RWPE2 (cell line): ENCODE results near the gene ZNF396.

ENCODE experiments used
- ATAC-seq: fragments of 200-7000 bp; cut with Tn5 transposase; 3 replicates; pipeline ENCODE4 v1.9.1; 2021; ENCODE audit warnings: low read depth
- DNase-seq: peaks from one replicate; pipeline ENCODE4 v3.0.0-alpha.2; 2020; ENCODE audit warnings: low spot score
- H3K27ac ChIP-seq: fragments of 450-650 bp; 2 replicates; pipeline ENCODE4 v1.5.1; 2017; ENCODE audit warnings: mild to moderate bottlenecking; ENCODE audit not compliant: poor library complexity, severe bottlenecking
- H3K27me3 ChIP-seq: fragments of 250-450 bp; sonication (Bioruptor Pico); 2 replicates; pipeline ENCODE4 v1.5.1; 2021; ENCODE audit warnings: mild to moderate bottlenecking, moderate library complexity; ENCODE audit not compliant: insufficient read depth, poor library complexity, severe bottlenecking
- H3K36me3 ChIP-seq: fragments of 250-450 bp; sonication (Bioruptor Pico); 2 replicates; pipeline ENCODE4 v1.5.1; 2020; ENCODE audit warnings: low read depth, mild to moderate bottlenecking, moderate library complexity
- H3K4me1 ChIP-seq: fragments of 250-450 bp; sonication (Bioruptor Pico); 2 replicates; pipeline ENCODE4 v1.5.1; 2021; ENCODE audit warnings: mild to moderate bottlenecking, moderate library complexity; ENCODE audit not compliant: insufficient read depth, poor library complexity, severe bottlenecking
- H3K4me3 ChIP-seq: fragments of 250-450 bp; sonication (Bioruptor Pico); 2 replicates; pipeline ENCODE4 v1.5.1; 2021; ENCODE audit warnings: mild to moderate bottlenecking, moderate library complexity; ENCODE audit not compliant: severe bottlenecking
- H3K9me3 ChIP-seq: fragments of 250-450 bp; sonication (Bioruptor Pico); 2 replicates; pipeline ENCODE4 v1.5.1; 2021; ENCODE audit warnings: mild to moderate bottlenecking, moderate library complexity; ENCODE audit not compliant: severe bottlenecking
- CTCF ChIP-seq: fragments of 450-650 bp; IDR thresholded peaks from one replicate; pipeline ENCODE4 v1.5.1; 2017; ENCODE audit warnings: mild to moderate bottlenecking, moderate library complexity; ENCODE audit not compliant: poor library complexity, severe bottlenecking

Gene ZNF396

GRCh38 chr18:35386600-35387100 is 9.5 kb upstream of the ZNF396 start:
- Histone ChIP-seq H3K36me3 (no peaks in the 10 kb centered on the region), H3K27ac (no peak overlapping the region), H3K9me3 (no peaks in the 10 kb centered on the region), H3K27me3 (no peaks in the 10 kb centered on the region), H3K4me1 (no peaks in the 10 kb centered on the region), H3K4me3 (no peak overlapping the region)
- peak; percentile 48; the same call in 2 of the 3 replicates for ATAC-seq
- DNase-seq, result no peak
- TF ChIP-seq CTCF, result peak; percentile 90

GRCh38 chr18:35383136-35383535 is 6.0 kb upstream of the ZNF396 start:
- DNase-seq (no peak), ATAC-seq (no peak)
- Histone ChIP-seq H3K27me3 (no peaks in the 10 kb centered on the region), H3K36me3 (no peaks in the 10 kb centered on the region), H3K4me1 (no peaks in the 10 kb centered on the region), H3K4me3 (no peak overlapping the region), H3K9me3 (no peaks in the 10 kb centered on the region), H3K27ac (no peak overlapping the region)
- no peak for TF ChIP-seq CTCF

- TF ChIP-seq CTCF, result no peak
- Histone ChIP-seq H3K27me3 (no peaks in the 10 kb centered on the region), H3K36me3 (no peaks in the 10 kb centered on the region), H3K9me3 (no peaks in the 10 kb centered on the region), H3K4me3 (no peak overlapping the region), H3K27ac (no peak overlapping the region), H3K4me1 (no peaks in the 10 kb centered on the region)
- DNase-seq (no peak), ATAC-seq (no peak)
Observed at GRCh38 chr18:35379421-35379820, 2.3 kb upstream of the ZNF396 start.

GRCh38 chr18:35378574-35378896 is 1.4 kb upstream of the ZNF396 start:
- no peak for TF ChIP-seq CTCF
- DNase-seq (no peak), ATAC-seq (peak; percentile 11; the same call in 1 of the 3 replicates)
- Histone ChIP-seq H3K27ac (no peak overlapping the region), H3K27me3 (no peaks in the 10 kb centered on the region), H3K4me1 (no peaks in the 10 kb centered on the region), H3K4me3 (no peak overlapping the region), H3K36me3 (no peaks in the 10 kb centered on the region), H3K9me3 (no peaks in the 10 kb centered on the region)

- no peak overlapping the region for H3K27ac ChIP-seq
- no peaks in the 10 kb centered on the region for H3K9me3 ChIP-seq
- ATAC-seq (peak; percentile 10; the same call in 1 of the 3 replicates), DNase-seq (no peak)
- H3K27me3 ChIP-seq, result no peaks in the 10 kb centered on the region
- no peak overlapping the region for H3K4me3 ChIP-seq
- no peak for TF ChIP-seq CTCF
- no peaks in the 10 kb centered on the region for H3K36me3 ChIP-seq
- no peaks in the 10 kb centered on the region for H3K4me1 ChIP-seq
Observed at GRCh38 chr18:35377875-35378573, 887 bp upstream of the ZNF396 start.
